ENCODE data around the gene ADCYAP1R1.

Gene ADCYAP1R1

GRCh38 chr7:31092606-31093005 is 40.5 kb downstream of the ADCYAP1R1 start:
- peak; percentile 7 for DNase-seq

GRCh38 chr7:31093282-31093681 is 41.2 kb downstream of the ADCYAP1R1 start:
- DNase-seq, result peak; percentile 18

DNA sequence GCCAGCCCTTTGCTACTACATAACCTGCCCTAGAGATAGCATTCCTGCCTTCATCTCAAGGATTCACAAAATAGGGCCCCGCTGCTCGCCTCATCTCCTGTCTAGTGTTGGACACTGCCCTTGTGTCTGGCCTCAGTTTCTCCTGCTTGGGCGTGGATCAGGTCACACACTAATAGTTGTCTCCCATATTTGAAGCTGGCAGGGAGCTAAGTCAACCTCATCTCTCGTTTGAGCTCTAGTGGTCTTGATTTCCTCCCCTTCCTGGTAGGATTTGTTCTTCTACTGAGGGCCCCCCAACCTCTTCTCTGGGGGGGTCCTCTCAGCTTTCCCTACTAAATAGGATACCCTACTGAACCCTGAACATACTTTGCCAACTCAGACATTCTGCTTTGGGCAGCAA is 42.2 kb downstream of the ADCYAP1R1 start:
- DNase-seq, result peak; percentile 7

DNA sequence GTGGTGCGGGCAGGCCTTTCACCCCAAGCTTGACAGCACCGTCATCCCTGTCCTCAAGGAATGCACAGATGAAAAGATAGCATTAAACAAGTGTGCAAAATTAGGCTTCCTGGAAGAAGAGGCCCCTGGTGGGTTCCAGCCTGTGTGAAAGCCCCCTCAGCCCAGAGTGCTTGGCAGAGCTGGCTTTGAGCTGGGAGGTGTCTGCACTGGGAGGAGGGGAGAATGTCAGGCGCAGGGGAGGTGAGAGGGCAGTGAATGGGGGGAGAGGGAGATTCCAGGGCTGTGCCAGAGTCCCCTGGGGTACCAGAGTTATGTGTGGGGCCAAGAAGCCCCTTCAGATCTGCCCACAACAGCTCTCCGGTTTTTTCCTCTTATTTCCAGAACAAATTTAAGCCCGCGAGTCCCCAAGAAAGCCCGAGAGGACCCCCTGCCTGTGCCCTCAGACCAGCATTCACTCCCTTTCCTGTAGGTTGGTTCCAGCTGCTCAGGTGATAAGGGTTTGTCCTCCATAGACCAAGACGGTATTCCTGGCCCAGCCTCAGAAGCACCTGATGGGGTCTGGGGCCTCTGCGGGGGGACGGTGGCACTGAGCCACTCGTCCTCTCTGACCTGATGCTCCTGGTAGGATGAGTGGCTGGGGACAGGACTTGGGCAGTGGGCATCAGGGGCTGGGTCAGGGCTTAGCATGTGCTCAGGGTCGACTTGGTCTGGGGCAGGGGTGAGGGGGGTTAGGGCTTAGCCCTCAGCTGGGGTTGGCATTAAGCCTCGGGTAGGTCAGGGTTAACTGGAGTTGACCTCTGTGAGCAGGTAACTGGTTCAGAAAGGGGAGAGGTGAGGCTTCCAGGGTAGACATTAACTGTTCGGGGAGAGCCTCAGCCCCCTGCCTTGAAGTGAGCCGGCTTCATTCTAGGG is 43.4 kb downstream of the ADCYAP1R1 start:
- DNase-seq, result peak; percentile 28

GRCh38 chr7:31096198-31096876 is 44.2 kb downstream of the ADCYAP1R1 start:
- DNase-seq, result peak; percentile 26

DNA sequence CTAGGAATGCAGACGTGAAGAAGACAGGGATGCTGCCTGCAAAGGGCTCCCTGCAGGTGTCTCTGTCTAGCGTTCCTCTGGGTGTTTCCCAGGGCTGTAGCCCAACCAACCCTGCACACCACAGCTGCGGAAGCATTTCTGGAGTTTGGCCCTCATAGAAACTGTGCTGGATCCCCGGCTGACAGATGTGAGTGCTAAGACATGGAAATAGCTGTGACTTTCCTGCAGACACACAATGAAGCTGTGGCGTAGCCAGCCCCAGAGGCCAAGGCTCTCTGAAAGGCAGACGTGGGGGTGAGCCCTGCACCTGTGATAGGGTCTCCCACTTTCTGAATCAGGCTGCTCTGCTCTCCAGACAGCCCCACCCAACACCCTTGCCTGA is 44.8 kb downstream of the ADCYAP1R1 start:
- peak; percentile 54 for DNase-seq

DNA sequence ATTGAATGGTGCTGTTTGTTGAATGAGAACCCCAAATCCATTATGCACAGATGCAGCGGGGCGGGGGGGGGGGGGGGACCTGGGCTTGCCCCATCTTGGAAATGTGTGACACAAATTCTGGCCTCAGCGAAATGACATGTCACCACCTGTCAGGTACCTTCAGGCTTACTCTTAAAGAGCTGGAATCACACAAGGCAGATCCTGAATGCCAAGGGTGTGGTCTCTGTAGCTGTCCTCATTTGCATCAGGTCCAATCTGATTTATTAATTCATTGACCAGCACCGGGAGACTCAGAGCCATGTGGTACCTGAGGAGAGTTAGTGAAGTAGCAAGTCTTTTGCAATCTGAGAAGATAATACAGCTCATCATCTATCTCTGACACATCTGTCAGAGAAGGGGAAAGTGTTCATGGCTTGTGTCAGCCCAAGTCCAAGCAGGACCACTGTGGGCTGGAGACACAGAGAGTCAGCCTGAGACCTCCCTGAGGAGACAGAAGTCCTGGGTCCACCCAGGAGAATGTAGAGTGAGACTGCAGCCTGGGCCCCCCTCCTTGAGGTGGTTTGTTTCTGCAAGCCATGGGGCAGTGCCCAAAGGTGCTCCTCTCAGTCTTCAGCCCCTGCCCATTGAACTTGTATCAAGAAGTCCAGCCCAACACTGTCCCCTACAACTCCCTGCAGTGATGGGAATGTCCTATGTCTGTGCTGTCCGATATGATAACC is 46.7 kb downstream of the ADCYAP1R1 start:
- peak; percentile 6 for DNase-seq

DNA sequence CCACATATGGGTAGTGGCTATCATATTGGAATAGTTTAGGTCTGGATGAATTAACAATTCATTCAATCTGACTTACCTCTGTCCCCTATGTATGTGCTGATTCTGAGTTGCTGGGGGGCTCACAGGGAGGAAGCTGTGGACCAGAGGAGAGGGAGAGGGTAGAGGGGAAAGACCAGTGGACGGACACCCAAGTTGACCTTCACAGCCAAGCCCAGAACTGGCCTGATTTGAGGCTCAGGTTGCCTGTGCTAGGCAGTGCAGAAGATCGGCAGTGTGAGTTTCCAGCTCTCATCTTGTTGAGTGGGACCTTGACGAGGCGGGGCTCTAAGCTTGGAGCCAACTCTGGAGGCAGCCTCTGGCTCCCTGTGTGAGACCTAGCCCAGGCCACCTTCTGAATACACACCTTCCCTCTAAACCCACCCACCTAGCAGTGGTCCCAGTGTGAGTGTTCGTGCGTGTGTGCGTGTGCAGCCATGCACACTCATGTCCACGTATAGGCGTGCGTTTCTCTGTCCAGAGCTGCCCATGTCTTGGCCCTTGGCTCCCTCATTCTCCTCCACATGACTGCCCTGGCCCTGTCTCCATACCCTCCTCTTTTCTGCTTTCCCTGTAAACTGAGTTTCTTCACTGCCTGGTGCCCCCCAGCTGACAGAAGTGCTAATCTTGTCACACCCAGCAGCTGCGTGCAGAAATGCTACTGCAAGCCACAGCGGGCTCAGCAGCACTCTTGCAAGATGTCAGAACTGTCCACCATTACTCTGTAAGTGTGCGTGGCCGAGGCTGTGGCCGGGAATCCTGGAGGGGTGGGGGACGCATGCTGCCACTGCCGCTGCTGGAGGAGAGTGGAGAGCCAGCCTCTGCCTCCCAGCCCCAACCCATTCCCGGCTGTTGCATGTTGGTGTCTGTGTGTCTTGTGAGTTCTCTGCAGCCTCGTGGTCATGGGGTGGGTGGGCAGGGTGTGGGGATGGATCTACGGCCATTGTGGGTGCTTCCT is 47.6 kb downstream of the ADCYAP1R1 start:
- peak; percentile 17 for DNase-seq

DNA sequence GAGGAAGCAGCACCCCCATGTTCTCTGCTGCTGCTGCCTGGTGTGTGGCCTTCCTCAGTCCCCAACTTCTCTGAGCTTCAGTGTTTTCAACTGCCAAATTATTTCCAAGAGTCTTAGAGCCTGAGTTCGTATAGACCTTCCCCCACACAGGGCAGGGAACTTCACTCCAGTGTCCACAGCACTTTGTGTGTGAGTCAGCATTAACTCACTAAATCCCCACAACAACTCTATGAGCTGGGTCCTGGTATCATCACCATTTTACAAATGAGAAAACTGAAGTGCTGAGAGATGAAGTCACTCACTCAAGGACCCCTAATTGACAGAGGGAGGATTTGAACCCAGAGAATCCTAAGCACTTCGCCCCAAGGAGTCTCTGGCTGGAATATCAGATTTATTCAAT is 48.3 kb downstream of the ADCYAP1R1 start:
- DNase-seq, result no peak

GRCh38 chr7:31100871-31101270 is 48.8 kb downstream of the ADCYAP1R1 start:
- no peak for DNase-seq

- no peak for DNase-seq
These were observed 49.4 kb downstream of the ADCYAP1R1 start for GRCh38 chr7:31101544-31101943.

DNA sequence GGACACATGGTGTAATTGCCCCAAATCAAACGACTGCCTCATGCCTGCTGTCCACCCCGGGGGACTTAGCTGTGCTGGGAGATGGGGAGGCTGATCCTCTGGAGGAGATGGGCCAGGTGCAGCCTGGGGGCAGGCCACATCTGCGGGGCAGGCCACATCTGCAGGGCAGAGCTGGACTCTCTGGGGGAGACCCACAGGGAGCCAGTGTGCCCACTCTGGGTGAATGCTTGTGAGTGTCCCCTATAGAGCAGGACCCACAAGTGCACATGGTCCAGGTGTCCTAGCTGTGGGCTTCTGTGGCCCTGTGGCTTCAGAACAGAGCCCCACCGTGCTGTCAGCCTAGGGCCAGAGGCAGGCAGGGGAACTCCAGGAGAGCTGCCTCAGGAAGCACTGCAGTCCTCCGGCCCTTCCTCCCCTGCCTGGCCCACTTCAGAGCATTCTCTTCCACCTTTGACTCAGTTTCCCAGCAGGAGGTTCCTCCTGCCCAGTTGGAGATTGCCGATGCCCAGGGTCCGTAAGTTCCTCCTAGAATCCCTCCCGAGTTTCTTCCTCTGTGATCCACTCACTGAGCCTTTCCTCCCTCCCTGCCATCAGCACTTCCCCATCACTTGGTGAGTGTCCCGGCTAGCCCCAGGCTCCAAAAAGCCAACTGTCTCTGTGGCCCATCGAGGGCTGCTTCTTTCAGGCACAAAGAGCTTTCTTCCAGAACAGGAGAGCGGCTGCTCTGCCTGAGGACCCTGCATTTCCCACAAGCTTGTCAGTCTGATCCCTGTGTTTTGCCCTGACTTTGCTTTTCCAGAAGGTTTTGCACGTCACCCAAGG is 50.3 kb downstream of the ADCYAP1R1 start:
- no peak for DNase-seq

- no peak for DNase-seq
These were observed 51.1 kb downstream of the ADCYAP1R1 start for GRCh38 chr7:31102973-31103850.

DNA sequence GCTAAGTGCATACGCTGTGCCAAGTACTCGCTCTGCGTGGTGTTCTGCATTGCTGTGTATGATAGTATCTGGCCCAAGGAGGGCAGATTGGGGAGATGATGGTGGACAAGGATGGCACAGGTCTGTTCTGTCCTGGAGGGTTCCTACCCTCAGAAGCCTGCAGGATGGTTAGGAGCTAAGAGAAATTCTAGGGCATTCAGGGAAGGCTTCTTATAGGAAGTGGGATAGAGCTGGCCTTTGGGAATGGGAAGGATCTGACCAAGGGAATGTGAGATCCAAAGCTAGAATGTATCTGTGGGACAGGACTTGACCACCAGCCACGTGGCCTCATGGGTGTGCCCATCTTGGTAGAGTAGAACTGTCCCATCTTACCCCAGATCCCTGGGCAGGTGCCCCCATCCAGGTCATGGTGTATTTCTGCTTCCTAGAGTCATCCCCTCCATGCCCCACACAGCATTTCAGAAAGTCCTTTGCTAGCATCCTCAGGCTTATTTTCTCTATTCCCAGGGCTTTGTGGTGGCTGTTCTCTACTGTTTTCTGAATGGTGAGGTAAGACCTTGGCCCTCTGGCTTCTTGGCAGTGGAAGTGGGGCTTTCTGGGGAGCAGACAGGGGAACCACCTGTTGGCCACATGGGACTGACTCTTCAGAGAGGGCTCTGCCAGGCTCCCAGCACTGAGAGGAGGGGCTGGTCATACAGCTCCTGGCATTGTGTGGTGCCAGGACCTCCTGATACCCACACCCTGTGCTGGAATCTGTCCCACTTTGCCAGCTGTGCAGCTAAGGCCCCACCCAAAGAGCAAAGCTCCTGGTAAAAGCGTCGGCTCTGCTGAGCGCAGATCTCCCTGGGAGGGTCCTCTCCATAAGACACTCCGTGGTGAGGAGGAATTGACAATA is 52.5 kb downstream of the ADCYAP1R1 start:
- peak; percentile 41 for DNase-seq

GRCh38 chr7:31105256-31105950 is 53.3 kb downstream of the ADCYAP1R1 start:
- DNase-seq, result peak; percentile 17

GRCh38 chr7:31106303-31107105 is 54.4 kb downstream of the ADCYAP1R1 start:
- DNase-seq, result peak; percentile 33

Data from right forelimb (tissue), 1 donor.